SIG-M5 treated with dmso at 0.1 percent for 504 hours (cell line): Measurements from ENCODE around the gene CXCR3.
A peak's percentile ranks its signal among the peaks of the same experiment; 100 is the strongest.
"Not testable (repeated sequence)": the region's sequence is repeated elsewhere in the genome, so short reads cannot be mapped to it uniquely, and the experiment has no call there.

ENCODE experiments used
- DNase-seq: peaks from one replicate; lab custom pipeline; 2025; ENCODE audit not compliant: unreplicated experiment; lab: John Stamatoyannopoulos, UW

The CXCR3 gene

GRCh38 chrX:71618303-71618721, at the start of gene CXCR3:
TSS of gene CXCR3 (minus strand) at chrX:71618511. CDS start at chrX:71618449, 62 bp downstream.
- peak; percentile 86 for DNase-seq

DNA sequence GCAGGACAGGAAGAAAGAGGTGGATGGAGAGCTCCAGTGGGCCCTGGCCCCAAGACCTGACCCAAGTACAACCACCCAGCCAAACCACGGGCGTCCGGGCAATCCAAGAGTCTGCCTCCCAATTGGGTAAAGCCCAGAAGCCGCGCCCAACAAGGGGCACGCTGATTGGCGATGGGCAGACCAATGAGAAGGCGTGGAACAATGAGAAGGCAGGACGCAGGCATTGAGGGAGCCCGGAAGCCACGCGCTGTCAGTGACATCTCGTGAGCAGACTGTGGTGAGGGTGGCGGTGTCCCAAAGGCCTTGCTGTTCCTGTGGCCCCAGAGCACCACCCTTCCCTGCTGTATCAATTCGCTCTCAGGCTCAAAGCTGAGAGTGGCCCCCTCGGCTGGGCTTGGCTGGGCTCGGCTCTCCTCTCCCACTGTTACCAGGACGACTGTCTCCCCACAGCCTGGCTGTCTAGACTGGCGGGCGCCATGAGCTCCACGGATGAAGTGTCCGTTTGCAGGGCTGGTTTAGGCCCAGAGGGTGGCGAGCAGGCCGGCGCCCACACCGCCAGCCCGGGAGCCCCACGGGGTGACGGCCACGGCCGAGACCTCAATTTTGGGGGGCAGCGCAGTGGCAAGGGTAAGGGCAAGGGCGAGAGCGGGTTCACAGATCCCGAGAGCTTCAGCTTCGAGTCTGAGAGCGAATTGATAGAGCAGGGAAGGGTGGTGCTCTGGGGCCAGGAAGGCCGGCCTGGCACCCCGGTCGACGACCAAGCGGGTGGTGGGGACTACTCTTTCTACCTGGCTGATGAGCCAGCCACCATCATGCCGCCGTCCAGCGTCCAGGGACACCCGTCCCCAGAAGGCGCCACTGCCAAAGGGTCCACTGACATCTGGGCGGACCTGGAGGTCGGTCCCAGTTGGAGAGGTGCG, 49.3 kb upstream of the CXCR3 start, which contains the start of gene LOC101059915:
Gene LOC101059915 (plus strand): TSS at position 219 of the 920 bp plus-strand sequence.
- DNase-seq, result no peak

GRCh38 chrX:71666240-71667223, 48.2 kb upstream of the CXCR3 start:
- no peak for DNase-seq

GRCh38 chrX:71665747-71666146, 47.4 kb upstream of the CXCR3 start:
- DNase-seq, result no peak

DNA sequence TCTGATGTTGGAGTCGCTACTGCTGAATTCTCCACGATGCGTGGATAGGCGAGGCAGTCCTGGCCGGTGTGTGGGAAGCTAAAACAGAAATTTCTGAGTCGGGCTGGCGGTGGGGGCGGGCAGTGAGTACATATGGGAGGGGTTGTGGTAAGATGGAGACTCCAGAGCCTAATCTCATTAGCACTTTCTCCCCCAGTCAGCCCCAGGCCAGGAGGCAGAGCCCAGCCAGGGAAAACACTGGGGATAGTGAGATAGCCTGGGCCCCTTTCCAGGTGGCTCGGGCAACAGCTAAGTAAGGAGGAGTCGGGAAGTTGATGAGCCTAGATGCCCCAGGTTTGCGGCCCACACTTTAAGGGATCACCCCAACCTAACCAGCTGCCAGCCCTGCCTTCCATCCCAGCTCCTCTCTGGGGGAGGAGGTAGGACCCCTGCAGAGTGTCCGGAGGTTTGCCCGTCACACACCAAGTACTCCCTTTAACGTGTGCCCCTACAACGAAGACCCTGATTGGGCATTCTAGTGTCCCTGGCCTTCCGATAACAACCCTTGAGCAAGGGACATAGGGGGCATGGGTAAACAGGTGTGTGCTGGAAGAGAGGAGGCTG, 46.7 kb upstream of the CXCR3 start:
- DNase-seq, result no peak

- peak; percentile 34 for DNase-seq
These were observed 45.9 kb upstream of the CXCR3 start for GRCh38 chrX:71664202-71664601.

DNA sequence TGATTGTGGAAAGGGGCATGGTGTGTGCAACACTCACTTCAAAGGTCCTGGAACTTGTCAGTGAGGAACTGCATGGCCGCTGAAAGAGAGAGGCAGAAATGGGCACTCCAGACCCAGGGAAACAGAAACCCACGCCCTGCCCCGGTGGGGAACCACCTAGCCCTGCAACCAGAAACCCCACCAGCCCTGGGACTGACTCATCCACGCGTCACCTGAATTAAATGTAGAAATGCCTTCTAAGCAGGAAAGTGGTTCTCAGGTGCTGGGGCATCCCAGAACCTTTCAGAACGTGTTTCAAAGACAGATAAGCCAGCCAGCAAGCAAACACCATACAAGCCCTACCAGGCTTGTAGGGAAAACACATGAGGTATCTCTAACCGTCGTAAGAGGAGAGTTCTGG, 44.9 kb upstream of the CXCR3 start:
- DNase-seq, result not testable (repeated sequence)

- DNase-seq, result not testable (repeated sequence)
These were observed 44.3 kb upstream of the CXCR3 start for GRCh38 chrX:71662654-71663053.

DNA sequence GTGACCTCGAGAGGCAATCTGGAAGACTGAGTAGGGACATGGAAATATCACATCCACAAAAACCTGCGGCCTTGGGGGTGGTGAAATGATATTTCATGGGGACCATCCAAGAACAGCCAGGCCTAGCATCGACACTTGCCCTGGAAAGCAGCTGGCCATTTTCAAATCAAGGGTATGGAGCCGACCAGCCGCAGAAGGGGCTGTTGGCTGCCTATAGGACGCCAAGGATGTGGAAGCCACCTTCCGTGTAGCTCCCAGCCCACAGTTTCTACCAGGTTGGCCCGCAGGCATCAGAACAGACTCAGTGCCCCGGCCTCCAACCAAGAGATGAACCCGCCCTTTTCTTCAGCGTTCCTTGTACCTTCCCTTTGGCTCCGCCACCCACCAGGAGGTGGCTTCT, 43.6 kb upstream of the CXCR3 start:
- DNase-seq, result no peak

DNA sequence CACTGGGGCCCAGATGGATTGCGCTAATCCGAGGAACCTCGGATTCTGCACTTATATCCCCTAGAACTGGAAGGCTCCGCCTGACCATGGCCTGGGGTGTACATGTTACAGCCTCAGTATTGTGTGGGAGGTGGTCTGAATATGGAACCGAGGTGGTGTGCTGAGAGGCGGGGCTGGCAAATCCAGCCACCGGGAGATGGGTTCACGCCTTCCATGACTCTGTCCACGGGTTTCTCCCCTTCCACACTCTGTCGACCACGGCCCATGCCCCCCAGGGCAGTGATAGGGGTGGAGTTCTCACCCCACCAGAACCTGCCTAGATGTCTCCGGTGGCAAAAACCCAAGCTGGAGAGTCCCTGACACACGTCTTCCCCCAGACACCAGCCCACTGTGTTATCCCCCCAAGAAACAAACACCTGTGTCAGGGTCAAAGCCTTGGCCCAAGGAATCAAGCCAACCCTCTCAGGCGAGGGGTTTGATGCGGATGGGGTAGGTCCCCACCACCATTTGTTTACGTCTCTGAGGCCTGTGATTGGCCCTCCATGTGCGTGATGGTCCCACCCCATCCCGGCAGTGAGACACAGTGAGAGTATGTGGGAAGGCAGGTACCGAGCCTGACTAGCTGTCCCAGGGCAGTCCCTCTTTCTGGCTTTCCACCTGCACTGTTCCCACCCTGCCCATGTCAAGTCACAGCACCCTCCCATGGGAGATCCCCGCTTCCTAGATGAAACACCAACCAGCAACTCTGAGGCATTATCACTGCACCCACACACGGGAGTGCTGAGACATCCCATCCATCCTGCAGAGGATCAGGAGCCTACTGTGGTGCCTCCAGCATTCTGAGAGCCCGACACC, 42.5 kb upstream of the CXCR3 start:
- no peak for DNase-seq

DNA sequence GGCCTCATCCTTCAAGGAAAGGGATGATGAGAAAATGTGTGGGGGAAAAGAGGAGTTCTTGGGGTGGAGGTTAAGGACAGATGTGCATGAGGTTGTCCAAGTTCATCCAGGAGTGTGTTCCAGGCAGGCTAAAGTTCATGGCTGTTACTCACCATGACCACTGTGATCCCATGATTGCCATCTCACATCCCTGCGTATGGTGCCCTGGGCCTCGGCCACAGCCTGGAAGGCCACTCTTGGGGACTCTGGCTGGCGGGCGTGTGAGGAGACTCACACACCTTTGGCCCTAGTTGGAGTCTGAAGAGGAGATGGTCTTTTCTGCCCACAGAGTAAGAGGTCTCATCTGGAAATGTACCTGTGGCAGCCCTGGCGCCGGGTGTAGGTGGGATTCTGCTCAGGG, 41.6 kb upstream of the CXCR3 start:
- no peak for DNase-seq

DNA sequence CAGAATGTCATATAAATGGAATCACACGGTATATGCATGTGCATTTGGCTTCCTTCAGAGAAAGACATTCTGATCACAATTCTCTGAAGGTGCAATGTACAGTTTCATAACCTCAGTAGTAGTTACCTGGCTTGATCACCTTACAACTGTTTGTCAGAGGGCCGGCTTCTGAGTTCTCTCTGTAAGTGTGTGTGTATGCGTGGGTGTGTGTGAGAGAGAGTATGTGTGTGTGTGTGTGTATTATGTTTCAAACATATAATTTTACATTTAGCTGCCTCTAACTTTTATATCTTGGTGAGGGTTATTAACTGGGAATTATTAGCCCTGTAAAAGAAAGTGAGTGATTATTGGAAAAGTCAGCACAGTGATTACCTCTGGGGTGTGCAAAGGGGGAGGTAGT, 41.0 kb upstream of the CXCR3 start:
- DNase-seq, result no peak

DNA sequence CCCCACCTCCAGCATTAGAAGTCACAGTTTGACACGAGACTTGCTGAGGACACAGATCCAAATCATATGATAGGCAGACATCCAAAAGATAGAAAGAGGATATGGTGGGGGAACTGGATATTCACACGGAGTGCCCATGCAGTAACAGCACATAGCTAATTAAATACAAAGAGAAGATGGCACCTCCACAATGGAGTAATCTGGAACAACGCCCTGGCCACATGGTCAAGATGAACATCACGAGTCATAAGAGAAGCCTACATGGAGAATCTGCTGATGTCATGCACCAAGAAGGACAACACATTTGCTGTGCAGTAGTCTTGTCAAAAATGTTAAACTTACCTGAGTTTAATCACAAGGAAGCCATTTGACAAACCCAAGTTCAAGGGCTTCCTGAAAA, 39.0 kb upstream of the CXCR3 start:
- DNase-seq, result no peak

DNA sequence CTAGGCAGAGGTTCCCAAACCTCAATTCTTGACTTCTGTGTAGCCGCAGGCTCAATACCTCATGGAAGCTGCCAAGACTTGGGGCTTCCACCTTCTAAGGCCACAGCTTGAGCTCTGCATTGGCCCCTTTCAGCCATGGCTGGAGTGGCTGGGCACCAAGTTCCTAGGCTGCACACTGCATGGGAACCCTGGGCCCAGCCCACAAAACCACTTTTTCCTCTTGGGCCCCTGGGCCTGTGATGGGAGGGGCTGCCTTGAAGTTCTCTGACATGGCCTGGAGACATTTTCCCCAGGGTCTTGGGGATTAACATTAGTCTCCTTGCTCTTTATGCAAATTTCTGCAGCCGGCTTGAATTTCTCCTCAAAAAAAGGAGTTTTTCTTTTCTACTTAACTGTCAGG, 35.0 kb upstream of the CXCR3 start:
- DNase-seq, result no peak

- peak; percentile 49 for DNase-seq
These were observed 34.1 kb upstream of the CXCR3 start for GRCh38 chrX:71652405-71652804.

- peak; percentile 8 for DNase-seq
These were observed 32.1 kb upstream of the CXCR3 start for GRCh38 chrX:71650333-71650969.

DNA sequence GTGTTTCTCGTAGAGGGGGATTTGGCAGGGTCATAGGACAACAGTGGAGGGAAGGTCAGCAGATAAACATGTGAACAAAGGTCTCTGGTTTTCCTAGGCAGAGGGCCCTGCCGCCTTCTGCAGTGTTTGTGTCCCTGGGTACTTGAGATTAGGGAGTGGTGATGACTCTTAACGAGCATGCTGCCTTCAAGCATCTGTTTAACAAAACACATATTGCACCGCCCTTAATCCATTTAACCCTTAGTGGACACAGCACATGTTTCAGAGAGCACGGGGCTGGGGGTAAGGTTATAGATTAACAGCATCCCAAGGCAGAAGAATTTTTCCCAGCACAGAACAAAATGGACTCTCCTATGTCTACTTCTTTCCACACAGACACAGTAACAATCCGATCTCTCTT, 26.1 kb upstream of the CXCR3 start:
- DNase-seq, result not testable (repeated sequence)

GRCh38 chrX:71640002-71640401, 21.7 kb upstream of the CXCR3 start:
- DNase-seq, result no peak

DNA sequence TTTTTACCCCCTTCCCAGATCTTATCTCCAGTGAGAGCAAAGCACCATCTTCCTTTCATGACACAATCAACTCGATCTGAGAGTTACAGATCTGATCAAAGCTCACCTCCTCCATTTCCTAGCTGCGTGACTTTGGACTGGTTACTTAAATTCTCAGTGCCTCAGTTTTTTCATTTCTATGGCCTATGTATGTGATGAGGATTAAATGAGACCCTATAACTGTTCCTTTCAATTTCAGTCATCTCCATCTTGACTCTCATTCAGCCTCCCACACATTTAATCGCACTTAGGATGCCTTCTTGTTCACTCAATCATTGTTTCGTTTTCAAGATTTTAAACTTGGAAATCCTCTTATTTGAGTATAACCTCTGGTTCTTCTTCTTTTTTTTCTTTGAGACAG, 20.1 kb upstream of the CXCR3 start:
- no peak for DNase-seq

- no peak for DNase-seq
These were observed 19.5 kb upstream of the CXCR3 start for GRCh38 chrX:71637848-71638247.
